Measurements from ENCODE around the gene SERPINA4.

DNA sequence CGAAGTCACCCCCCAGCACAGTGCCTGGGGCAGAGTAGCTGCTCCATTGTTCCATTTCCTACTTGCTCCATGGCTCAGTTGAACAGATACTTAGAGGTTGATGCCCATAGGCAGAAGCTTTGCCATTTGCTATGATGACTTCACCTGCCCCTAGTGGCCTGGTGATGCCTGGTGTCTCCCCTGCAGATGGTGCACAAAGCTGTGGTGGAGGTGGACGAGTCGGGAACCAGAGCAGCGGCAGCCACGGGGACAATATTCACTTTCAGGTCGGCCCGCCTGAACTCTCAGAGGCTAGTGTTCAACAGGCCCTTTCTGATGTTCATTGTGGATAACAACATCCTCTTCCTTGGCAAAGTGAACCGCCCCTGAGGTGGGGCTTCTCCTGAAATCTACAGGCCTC lies 30.6 kb downstream of the SERPINA4 start:
- TF ChIP-seq, protein P1, sequence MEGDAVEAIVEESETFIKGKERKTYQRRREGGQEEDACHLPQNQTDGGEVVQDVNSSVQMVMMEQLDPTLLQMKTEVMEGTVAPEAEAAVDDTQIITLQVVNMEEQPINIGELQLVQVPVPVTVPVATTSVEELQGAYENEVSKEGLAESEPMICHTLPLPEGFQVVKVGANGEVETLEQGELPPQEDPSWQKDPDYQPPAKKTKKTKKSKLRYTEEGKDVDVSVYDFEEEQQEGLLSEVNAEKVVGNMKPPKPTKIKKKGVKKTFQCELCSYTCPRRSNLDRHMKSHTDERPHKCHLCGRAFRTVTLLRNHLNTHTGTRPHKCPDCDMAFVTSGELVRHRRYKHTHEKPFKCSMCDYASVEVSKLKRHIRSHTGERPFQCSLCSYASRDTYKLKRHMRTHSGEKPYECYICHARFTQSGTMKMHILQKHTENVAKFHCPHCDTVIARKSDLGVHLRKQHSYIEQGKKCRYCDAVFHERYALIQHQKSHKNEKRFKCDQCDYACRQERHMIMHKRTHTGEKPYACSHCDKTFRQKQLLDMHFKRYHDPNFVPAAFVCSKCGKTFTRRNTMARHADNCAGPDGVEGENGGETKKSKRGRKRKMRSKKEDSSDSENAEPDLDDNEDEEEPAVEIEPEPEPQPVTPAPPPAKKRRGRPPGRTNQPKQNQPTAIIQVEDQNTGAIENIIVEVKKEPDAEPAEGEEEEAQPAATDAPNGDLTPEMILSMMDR (IDR thresholded peaks at IDR 0.05 in 2 of 3, conservative IDR thresholded peaks at IDR 0.05 in 1 of 3; ENCODE audit: borderline replicate concordance in 1 of 3, insufficient read depth in 1 of 3, low read depth in 2 of 3, low read length in 2 of 3): no peak
- TF ChIP-seq JUND (IDR thresholded peaks at IDR 0.05) (no peak), POLR2AphosphoS5 (IDR thresholded peaks at IDR 0.05; ENCODE audit: low read depth, low read length) (no peak), POLR2A (IDR thresholded peaks at IDR 0.05; ENCODE audit: borderline replicate concordance, extremely low read depth, insufficient read depth, insufficient read length) (no peak), CEBPB (IDR thresholded peaks at IDR 0.05; ENCODE audit: low read depth) (no peak), ZFX (IDR thresholded peaks at IDR 0.05) (no peak), EZH2 (IDR thresholded peaks at IDR 0.05) (no peak), EZH2phosphoT487 (IDR thresholded peaks at IDR 0.05; ENCODE audit: borderline replicate concordance) (no peak), ZNF274 (IDR thresholded peaks at IDR 0.05; ENCODE audit: low read depth, low read length) (no peak), EGR1 (IDR thresholded peaks at IDR 0.05; ENCODE audit: low read depth) (no peak)
- TF ChIP-seq, protein P2, sequence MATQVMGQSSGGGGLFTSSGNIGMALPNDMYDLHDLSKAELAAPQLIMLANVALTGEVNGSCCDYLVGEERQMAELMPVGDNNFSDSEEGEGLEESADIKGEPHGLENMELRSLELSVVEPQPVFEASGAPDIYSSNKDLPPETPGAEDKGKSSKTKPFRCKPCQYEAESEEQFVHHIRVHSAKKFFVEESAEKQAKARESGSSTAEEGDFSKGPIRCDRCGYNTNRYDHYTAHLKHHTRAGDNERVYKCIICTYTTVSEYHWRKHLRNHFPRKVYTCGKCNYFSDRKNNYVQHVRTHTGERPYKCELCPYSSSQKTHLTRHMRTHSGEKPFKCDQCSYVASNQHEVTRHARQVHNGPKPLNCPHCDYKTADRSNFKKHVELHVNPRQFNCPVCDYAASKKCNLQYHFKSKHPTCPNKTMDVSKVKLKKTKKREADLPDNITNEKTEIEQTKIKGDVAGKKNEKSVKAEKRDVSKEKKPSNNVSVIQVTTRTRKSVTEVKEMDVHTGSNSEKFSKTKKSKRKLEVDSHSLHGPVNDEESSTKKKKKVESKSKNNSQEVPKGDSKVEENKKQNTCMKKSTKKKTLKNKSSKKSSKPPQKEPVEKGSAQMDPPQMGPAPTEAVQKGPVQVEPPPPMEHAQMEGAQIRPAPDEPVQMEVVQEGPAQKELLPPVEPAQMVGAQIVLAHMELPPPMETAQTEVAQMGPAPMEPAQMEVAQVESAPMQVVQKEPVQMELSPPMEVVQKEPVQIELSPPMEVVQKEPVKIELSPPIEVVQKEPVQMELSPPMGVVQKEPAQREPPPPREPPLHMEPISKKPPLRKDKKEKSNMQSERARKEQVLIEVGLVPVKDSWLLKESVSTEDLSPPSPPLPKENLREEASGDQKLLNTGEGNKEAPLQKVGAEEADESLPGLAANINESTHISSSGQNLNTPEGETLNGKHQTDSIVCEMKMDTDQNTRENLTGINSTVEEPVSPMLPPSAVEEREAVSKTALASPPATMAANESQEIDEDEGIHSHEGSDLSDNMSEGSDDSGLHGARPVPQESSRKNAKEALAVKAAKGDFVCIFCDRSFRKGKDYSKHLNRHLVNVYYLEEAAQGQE (IDR thresholded peaks at IDR 0.05; ENCODE audit: low read depth): no peak
- TF ChIP-seq, protein P3, sequence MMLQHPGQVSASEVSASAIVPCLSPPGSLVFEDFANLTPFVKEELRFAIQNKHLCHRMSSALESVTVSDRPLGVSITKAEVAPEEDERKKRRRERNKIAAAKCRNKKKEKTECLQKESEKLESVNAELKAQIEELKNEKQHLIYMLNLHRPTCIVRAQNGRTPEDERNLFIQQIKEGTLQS (IDR thresholded peaks at IDR 0.05): no peak
- TF ChIP-seq, protein P4, sequence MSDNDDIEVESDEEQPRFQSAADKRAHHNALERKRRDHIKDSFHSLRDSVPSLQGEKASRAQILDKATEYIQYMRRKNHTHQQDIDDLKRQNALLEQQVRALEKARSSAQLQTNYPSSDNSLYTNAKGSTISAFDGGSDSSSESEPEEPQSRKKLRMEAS (IDR thresholded peaks at IDR 0.05): no peak

Measured in HCT116 (cell line).